ENCODE measurements around the gene NFIA. TPM values are rescaled to one million over a fixed set of nuclear protein-coding genes. Genes with fewer than 3 reads are reported as not detected.
"Not testable (repeated sequence)": the region's sequence is repeated elsewhere in the genome, so short reads cannot be mapped to it uniquely, and the experiment has no call there.

The NFIA gene
- total RNA-seq, 4 donors from 2014 or later: 134 to 183 (median 148) TPM

DNA sequence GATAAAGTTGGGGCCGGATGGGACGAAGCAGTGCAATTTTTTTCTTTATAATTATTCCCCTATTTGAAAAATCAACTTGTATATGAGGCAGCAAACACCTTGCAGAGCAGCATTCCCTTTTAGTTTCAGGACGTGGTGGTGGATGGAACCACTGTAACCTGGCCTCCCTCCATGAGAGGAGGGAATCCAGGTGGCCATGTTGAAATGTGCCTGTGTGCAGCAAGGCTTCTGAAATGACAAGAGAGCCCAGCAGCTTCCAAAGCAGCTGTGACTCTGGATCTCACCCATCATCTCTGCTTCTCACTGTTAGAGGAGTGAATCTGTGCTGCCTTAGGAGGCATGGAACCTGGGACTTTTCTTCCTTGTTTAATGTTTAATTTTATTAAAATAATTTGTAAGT is 42.3 kb downstream of the NFIA start:
- H3K9me3 ChIP-seq: no peaks in the 10 kb centered on the region
- H3K4me3 ChIP-seq: no peak overlapping the region
- no peaks in the 10 kb centered on the region for H3K27me3 ChIP-seq
- no peak for TF ChIP-seq EP300 (IDR thresholded peaks at IDR 0.05)
- TF ChIP-seq, protein P1, sequence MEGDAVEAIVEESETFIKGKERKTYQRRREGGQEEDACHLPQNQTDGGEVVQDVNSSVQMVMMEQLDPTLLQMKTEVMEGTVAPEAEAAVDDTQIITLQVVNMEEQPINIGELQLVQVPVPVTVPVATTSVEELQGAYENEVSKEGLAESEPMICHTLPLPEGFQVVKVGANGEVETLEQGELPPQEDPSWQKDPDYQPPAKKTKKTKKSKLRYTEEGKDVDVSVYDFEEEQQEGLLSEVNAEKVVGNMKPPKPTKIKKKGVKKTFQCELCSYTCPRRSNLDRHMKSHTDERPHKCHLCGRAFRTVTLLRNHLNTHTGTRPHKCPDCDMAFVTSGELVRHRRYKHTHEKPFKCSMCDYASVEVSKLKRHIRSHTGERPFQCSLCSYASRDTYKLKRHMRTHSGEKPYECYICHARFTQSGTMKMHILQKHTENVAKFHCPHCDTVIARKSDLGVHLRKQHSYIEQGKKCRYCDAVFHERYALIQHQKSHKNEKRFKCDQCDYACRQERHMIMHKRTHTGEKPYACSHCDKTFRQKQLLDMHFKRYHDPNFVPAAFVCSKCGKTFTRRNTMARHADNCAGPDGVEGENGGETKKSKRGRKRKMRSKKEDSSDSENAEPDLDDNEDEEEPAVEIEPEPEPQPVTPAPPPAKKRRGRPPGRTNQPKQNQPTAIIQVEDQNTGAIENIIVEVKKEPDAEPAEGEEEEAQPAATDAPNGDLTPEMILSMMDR (IDR thresholded peaks at IDR 0.05): no peak
- no peak for TF ChIP-seq POLR2AphosphoS5 (IDR thresholded peaks at IDR 0.05)
- no peak for TF ChIP-seq POLR2A (IDR thresholded peaks at IDR 0.05; ENCODE audit: low read depth)
- no peak for DNase-seq (ENCODE audit: extremely low spot score)
- WGBS: 52% methylated on average over 3 of the region's 3 CpGs
- H3K27ac ChIP-seq (replicated peaks in 1 of 4): peak overlapping the region in 3 of 4 donors; percentile 5 to 51 (median 9)
- intact Hi-C loops (cut with DNase I): loop anchor here (5.0 kb wide), 1 partner anchor 48 kb away; no protein-coding TSS in a partner anchor
- H3K4me1 ChIP-seq: peaks cover 52 to 70% (median 65%) of the 10 kb centered on the region in 4 donors
- H3K36me3 ChIP-seq: no peaks in the 10 kb centered on the region

DNA sequence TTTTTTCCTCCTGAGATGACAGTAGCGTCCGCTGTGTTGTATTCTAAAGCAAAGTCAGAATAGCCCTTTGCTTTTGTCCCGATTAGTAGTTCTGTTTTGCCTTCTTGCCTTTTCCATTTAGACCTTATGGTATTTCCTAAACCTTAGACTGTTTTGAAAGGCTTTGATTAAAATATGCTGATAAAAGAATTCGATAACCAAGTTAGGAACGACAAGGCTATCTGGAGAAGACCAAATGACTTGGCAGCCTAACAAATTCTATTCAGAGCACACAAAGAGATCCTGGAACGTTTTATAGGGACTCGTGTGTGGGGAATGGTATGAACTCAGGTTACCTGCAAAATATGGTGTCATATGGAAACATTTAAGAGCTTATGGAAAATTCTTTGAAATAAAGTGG is 42.9 kb downstream of the NFIA start:
- no peak for DNase-seq (ENCODE audit: extremely low spot score)
- H3K27me3 ChIP-seq: no peaks in the 10 kb centered on the region
- H3K4me3 ChIP-seq: no peak overlapping the region
- H3K36me3 ChIP-seq: no peaks in the 10 kb centered on the region
- 43% methylated on average over 7 of the region's 7 CpGs for whole genome bisulfite sequencing
- peak overlapping the region in 3 of 4 donors; percentile 5 to 51 (median 9) for H3K27ac ChIP-seq (replicated peaks in 1 of 4)
- intact Hi-C loops (cut with DNase I): no loop called here
- no peaks in the 10 kb centered on the region for H3K9me3 ChIP-seq
- H3K4me1 ChIP-seq: peaks cover 47 to 70% (median 60%) of the 10 kb centered on the region in 4 donors
- TF ChIP-seq POLR2AphosphoS5 (IDR thresholded peaks at IDR 0.05): no peak

DNA sequence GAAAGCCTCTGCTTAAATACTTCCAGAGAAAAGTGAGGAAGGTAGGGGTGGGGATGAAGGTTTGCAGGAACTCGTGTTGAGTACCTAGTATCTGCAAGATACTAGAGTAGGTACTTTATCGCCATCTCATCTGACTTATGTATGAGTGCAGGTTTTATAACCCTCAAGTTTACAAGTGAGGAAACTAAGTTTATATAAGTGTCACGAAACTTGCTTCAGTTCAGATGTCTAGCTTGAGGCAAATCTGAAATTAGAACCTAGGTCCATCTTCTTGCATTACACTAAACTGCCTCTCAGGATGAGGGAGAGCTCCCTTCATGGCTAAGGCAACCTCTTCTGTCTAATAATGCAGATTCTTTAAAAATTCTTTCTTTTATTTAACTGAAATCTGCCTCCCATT is 43.5 kb downstream of the NFIA start:
- Histone ChIP-seq H3K27ac (replicated peaks in 1 of 4) (peak overlapping the region in 2 of 4 donors; percentile 5 to 51), H3K36me3 (no peaks in the 10 kb centered on the region), H3K9me3 (no peaks in the 10 kb centered on the region), H3K4me1 (peaks cover 47 to 70% (median 57%) of the 10 kb centered on the region in 4 donors), H3K4me3 (no peak overlapping the region), H3K27me3 (no peaks in the 10 kb centered on the region)
- DNase-seq (ENCODE audit: extremely low spot score): no peak
- intact Hi-C loops (cut with DNase I): no loop called here
- no peak for TF ChIP-seq POLR2AphosphoS5 (IDR thresholded peaks at IDR 0.05)
- TF ChIP-seq, protein P1 (IDR thresholded peaks at IDR 0.05): no peak
- WGBS: 57% methylated on average over 3 of the region's 3 CpGs

DNA sequence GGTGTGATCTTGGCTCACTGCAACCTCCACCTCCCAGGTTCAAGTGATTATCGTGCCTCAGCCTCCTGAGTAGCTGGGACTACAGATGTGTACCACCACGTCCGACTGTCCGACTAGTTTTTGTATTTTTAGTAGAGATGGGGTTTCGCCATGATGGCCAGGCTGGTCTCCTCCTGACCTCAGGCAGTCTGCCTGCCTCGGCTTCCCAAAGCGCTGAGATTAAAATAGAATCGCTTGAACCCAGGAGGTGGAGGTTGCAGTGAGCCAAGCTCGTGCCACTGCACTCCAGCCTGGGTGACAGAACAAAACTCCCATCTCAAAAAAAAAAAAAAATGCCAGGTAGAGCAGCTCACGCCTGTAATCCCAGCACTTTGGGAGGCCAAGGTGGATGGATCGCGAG is 44.5 kb downstream of the NFIA start:
- not testable (repeated sequence) for H3K27ac ChIP-seq (replicated peaks in 1 of 4)

DNA sequence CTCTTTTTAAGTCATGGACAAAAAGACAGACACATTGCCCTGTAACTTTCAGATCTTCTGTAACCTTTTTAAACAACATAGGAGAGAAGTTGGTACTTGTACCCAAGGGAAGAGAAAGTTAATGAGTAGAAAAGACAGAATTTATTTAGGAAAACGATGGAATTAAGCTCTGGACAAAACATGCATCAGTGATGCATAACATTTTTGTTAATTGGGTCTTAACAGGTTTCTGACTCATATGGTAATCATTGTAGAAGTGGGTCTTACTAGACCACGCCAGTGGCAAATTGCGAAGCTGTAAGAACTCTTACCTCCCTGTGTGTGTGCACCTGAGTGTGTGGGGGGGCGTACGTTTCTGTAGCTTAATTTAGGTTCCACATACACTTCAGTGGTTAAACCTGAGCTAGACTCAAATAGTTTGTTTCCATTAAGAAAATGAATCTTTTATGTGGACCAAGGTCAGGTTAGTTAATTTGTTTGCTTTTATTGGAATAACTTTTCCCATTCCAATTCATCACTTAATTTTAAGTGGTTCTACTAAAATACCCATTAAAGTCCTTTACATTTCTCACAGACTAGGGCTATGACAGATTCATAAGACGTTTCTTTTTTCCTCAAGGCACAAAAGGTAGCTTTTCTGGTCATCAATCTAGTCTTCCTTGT is 48.1 kb downstream of the NFIA start:
- no peak overlapping the region for H3K27ac ChIP-seq (replicated peaks in 1 of 4)
- H3K9me3 ChIP-seq: no peaks in the 10 kb centered on the region
- no peaks in the 10 kb centered on the region for H3K27me3 ChIP-seq
- intact Hi-C loops (cut with DNase I): no loop called here
- DNase-seq (ENCODE audit: extremely low spot score): no peak
- H3K4me3 ChIP-seq: no peak overlapping the region
- peaks cover 33 to 57% (median 40%) of the 10 kb centered on the region in 4 donors for H3K4me1 ChIP-seq
- no peak for TF ChIP-seq EP300 (IDR thresholded peaks at IDR 0.05)
- TF ChIP-seq, protein P1 (IDR thresholded peaks at IDR 0.05): no peak
- TF ChIP-seq POLR2A (IDR thresholded peaks at IDR 0.05; ENCODE audit: low read depth): no peak
- no peak for TF ChIP-seq POLR2AphosphoS5 (IDR thresholded peaks at IDR 0.05)
- 82% methylated on average over 6 of the region's 6 CpGs for WGBS
- H3K36me3 ChIP-seq: no peaks in the 10 kb centered on the region

More for the DNA sequence above, 44.5 kb downstream of the NFIA start:
- intact Hi-C loops (cut with DNase I); H3K4me3 ChIP-seq; H3K36me3 ChIP-seq; DNase-seq (ENCODE audit: extremely low spot score); H3K9me3 ChIP-seq; H3K27me3 ChIP-seq: not testable (repeated sequence)
- peaks cover 44 to 68% (median 55%) of the 10 kb centered on the region in 4 donors for H3K4me1 ChIP-seq
- WGBS: 96% methylated on average over 12 of the region's 12 CpGs

DNA sequence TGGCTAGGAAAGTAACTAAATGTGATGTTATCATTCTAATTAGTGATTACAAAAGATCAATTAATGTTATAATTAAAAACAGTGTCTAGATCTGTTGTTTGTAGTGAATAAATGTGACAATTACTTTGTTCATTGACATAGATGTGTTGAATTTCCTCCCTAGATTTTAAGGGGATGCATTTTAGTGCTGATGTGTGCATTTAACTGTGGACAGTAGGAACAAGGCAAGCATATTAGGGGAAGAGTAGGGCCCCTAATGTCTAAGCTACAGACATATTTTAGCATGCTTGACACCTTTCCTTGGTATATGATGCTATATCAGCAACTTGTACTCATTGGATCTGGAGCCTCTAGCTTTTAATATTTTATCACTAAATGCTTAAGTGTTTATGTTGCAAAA is 48.9 kb downstream of the NFIA start:
- Histone ChIP-seq H3K27me3 (no peaks in the 10 kb centered on the region), H3K4me3 (no peak overlapping the region), H3K4me1 (peaks cover 26 to 57% (median 33%) of the 10 kb centered on the region in 4 donors), H3K27ac (replicated peaks in 1 of 4) (peak overlapping the region in 2 of 4 donors; percentile 51 to 56), H3K9me3 (no peaks in the 10 kb centered on the region), H3K36me3 (no peaks in the 10 kb centered on the region)
- no peak for DNase-seq (ENCODE audit: extremely low spot score)
- intact Hi-C loops (cut with DNase I): no loop called here
- TF ChIP-seq POLR2AphosphoS5 (IDR thresholded peaks at IDR 0.05): no peak
- TF ChIP-seq, protein P1 (IDR thresholded peaks at IDR 0.05): no peak

Measured in esophagus muscularis mucosa (tissue), 4 donors.